Ecto neural progenitor cell (in vitro differentiated cells): Measurements from ENCODE around the gene COMMD4.
"Not testable (repeated sequence)": the region's sequence is repeated elsewhere in the genome, so short reads cannot be mapped to it uniquely, and the experiment has no call there.

Experiments
- DNase-seq: peaks from one replicate; pipeline ENCODE4 v3.0.0-alpha.2; 2018; ENCODE audit warnings: low spot score

COMMD4 gene

DNA sequence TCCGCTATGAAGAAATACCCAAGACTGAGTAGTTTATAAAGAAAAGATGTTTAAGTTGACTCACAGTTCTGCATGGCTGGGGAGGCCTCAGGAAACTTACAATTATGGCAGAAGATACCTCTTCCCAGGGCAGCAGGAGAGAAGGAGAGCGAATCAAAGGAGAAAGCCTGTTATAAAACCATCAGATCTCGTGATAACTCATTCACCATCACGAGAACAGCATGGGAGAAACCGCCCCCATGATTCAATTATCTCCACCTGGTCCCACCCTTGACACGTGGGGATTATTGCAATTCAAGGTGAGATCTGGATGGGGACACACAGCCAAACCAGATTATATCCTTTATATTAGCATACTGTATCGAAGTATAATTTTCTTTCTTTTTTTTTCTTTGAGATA is 3.8 kb upstream of the COMMD4 start:
- not testable (repeated sequence) for DNase-seq

DNA sequence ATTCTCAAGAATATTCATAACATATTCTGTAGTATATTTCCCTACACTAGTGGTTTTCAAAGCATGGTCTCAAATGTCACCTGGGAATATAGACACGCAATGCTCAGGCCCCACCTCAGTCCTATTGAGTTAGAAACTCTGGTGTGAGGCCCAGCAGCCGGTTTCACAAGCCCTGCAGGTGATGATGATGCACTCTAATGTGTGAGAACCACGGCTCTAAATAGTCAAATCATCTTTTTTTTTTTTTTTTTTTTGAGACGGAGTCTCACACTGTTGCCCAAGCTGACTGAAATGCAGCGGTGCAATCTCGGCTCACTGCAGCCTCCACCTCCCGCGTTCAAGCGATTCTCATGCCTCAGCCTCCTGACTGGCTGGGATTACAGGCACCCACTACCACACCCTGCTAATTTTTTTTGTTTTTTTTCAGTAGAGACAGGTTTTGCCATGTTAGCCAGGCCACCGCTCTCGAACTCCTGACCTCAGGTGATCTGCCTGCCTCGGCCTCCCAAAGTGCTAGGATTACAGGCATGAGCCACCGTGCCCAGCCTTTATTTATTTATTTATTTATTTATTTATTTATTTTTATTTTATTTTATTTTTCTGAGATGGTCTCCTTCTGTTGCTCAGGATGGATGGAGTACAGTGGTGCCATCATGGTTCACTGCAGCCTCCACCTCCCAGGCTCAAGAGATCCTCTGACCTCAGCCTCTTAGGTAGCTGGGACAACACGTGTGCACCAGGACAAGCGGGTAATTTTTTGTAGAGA is 2.0 kb upstream of the COMMD4 start:
- not testable (repeated sequence) for DNase-seq

DNA sequence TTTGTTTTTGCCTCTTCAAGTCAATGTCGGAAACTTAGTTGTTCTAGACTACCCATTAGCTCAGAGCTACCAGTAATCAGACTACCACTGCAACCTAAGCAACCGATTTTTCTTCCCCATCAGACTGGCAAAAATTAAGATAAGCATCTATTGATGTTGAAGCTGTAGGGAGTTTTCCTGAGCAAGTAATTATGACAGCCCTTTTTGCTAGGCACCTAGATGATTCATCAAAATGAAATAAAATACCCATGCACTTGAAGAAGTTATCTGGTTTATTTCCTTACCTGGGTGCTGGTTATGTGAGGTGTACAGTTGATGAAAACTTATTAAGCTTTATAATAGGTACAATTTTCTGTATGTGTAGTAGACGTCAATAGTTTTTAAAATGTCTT is 554 bp upstream of the COMMD4 start:
- DNase-seq, result no peak

DNA sequence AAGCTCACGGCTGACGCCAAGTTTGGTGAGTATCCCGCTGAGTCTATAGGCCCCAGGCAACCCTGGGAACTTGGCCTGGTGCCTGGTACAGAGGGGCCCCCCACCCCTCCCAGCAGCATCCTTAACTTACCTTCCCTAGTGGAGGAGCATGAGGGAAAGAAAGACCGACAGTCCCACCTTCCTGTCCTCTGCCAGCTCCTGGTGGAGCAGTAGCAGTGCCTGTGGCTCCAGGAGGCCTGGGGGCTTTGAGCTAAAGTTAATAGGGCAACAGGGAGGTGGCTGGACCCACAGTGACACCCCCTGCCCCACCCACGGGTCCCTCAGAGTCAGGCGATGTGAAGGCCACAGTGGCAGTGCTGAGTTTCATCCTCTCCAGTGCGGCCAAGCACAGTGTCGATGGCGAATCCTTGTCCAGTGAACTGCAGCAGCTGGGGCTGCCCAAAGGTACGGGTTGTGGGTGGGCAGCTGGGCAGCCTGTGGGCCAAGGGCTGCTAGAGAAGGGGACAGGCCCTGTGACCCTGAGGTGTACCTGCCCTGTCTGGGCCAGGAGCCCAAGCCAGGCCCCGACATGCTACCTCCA is 2.9 kb downstream of the COMMD4 start:
- no peak for DNase-seq

DNA sequence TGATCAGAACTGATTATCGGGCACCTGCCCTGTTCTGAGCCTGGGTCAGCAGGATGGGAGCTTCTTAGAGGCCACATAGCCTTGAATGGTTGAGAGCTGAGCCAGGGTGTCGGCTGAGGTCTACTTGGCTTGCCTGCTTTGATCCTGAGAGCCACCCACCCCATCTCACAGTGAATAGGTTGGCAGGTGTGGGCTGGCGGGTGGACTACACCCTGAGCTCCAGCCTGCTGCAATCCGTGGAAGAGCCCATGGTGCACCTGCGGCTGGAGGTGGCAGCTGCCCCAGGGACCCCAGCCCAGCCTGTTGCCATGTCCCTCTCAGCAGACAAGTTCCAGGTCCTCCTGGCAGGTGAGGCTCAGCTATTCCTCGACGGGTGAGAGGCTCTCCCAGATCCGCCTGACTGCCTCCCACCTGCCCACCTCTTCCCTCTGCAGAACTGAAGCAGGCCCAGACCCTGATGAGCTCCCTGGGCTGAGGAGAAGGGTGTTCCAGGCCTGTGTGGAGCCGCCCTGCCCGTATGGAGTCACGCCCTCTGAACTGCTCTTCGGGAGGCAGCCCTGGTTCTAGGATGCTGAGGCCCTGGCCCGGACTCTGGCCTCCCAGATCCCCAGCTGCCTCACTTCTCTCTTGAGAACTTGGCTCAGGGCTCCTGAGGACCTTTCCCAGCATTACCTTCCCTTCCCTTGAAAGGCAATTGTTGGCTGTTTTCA is 3.8 kb downstream of the COMMD4 start:
- no peak for DNase-seq

DNA sequence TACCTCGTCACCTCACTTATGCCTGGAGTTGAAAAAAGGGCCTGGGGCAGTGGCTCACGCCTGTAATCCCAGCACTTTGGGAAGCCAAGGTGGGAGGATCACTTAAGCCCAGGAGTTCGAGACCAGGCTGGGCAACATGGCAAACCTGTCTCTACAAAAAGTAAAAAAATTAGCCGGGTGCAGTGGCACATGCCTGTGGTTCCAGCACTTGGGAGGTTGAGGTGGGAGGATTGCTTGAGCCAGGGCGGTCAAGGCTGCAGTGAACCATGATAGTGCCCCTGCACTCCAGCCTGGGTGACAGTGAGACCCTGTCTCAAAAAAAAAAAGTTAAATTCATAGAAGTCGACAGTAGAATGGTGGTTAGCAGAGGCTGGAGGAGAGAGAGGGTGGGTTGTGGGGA is 6.4 kb downstream of the COMMD4 start:
- no peak for DNase-seq

DNA sequence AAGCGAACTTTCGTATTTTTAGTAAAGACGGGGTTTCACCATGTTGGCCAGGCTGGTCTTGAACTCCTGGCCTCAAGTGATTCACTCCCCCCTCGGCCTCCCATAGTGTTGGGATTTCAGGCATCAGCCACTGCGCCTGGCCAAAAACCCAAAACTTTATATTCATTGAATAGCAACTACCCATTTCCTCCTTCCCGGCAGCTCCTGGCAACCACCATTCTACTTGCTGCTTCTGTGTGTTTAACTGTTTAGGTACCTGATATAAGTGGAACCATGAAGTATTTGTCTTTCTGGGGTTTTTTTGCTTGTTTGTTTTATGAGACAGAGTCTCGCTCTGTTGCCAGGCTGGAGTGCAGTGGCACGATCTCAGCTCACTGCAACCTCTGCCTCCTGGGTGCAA is 8.1 kb downstream of the COMMD4 start:
- DNase-seq, result not testable (repeated sequence)

DNA sequence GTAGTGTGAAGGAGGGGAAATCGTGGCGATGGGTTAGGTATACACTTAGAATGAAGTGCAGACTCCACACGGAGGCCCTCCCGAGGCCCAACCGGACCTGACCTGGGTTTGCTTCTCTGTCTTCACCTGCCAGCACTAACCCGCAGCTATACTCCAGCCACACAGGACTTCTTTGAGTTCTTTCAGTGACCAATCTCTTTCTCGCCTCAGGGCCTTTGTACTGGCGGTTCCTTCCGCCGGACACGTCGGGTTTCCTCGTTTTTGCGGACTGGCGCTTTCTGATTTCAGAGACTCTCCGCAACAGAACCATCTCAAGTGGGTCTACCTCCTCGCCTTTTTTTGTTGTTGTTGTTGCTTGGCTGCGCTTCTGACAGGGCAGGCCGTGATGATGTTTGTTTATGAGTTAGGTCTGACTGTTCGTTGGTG is 10.9 kb downstream of the COMMD4 start, which contains the start of gene NEIL1:
NEIL1 (plus strand) TSS at position 244 of the 426 bp plus-strand sequence. CDS start 1,867 bp downstream, outside the sequence.
- DNase-seq, result no peak

DNA sequence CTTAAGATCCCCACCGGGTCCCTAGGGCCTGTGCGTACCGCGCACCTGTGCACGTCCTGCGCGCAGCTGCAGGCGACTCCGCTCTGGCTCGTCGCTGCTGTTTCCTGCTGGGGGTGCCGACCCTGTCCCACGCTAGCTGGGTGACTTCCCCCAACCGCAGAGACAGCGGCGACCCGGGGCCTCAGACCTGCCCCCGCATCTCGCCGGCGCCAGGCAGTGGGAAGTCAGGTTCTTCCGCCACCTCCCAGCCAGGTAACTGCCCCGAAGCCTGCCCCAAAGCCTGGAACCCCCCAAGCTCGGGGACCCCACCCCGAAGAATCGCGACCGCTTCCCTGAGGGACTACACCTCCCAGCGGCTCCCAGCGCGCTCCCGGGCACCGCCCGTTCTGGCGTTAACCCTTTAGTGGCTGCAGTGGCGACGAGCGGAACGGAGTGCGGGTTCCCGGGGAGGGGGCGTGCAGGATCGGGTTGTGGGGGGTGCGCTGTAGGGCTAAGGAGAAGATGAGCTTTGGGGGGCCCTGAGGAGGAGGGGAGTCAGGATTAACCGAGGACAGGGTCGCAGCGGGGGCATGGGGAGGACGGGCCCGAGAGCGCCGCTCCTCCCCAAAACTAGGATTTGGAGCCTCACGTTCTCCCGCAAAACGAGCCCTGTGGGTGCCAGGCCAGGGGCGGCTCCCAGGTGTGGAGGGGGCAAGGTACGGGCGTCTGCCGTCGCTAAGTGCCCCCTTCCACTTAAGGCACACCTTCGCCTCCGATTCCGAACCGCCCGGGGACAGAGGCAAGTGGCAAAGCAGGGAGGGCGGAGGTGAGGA is 11.6 kb downstream of the COMMD4 start:
- peak; percentile 76 for DNase-seq

DNA sequence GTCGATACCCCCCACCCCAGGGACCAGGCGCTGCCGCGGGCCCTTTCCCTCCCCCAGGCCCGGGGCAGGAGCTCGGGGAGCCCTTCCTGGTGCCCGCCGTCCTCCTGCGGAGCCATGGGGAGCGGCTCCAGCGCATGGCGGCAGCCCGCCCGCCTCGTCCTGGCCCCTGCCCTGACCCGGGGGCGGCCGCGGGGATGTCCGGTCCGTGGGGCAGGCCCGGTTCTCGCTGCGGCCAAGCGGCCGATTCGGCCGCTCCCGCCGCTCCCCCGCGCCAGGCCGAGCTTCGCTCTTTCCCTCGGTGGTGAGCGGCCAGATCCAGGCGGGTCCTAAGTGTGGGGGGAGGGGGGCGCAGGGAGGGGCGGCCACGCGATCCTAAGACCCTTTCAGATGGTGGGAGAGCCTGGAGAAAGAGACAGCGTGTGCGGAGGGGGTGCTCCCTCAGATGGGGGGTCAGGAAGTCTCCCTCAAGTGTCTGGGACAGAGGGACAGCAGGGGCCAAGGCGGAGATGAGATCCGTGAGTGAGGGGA is 12.2 kb downstream of the COMMD4 start:
- peak; percentile 59 for DNase-seq

DNA sequence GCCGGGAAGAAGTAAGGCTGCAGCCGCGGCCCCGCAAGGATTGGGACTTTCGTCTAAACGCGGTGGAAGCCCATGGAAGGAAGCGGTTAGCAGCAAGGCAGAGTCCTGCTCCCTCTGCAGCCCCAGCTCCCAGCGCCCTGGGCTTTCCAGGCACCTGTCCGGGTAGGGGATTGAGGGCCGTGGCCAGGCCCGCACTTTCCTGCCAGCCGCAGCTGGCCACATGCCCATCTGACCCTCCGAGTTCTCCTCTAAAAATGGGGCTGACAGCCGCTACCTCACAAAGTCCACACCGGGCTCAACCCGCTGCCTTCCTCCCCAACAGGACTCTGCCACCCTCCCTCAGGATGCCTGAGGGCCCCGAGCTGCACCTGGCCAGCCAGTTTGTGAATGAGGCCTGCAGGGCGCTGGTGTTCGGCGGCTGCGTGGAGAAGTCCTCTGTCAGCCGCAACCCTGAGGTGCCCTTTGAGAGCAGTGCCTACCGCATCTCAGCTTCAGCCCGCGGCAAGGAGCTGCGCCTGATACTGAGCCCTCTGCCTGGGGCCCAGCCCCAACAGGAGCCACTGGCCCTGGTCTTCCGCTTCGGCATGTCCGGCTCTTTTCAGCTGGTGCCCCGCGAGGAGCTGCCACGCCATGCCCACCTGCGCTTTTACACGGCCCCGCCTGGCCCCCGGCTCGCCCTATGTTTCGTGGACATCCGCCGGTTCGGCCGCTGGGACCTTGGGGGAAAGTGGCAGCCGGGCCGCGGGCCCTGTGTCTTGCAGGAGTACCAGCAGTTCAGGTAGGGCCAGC is 12.9 kb downstream of the COMMD4 start:
- peak; percentile 60 for DNase-seq

DNA sequence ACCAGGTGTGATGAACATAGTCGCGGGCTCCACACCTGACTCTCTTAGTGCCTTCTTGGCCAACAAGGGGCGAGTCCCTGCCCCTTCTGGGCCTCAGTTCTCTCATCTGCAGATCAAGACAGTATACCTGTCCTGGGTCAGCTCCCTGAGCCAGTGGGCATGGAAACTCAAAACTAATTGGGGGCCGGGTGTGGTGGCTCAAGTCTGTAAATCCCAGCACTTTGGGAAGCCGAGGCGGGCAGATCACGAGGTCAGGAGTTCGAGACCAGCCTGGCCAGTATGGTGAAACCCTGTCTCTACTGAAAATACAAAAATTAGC is 13.4 kb downstream of the COMMD4 start:
- not testable (repeated sequence) for DNase-seq

DNA sequence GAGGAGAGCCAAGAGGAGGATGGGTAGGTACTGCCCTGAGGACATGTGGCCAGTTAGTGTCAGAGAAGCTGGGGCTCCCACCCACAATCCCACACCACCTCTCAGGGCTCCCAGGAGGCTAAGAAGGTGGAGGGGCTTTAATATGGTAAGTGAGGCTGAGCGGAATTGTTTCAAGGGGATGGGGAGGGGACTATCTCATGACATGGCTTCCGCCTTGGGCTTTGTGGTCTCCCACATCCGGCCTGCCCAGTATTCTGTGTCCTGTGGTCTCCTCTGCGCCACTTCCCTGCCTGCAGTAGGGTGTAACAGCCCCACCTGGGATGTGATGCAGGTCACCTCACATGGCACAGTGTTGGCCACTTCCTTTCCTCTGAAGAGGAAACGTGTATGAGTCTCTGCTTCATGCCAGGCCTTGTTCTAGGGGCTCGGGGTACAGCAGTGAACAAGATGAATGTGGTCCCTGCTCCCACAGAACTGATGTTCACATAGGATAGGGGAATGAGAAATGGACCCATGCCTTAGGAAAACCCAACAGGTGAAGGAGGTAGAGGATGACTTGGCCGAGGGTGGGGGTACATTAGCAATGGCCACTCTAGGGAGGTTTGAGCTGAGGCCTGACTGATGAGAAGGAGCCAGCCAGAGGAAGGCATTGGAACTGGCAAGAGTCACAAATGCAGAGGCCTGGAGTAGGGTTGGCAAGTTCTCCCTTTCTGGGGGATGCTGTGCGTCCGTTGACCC is 14.2 kb downstream of the COMMD4 start:
- DNase-seq, result peak; percentile 38

DNA sequence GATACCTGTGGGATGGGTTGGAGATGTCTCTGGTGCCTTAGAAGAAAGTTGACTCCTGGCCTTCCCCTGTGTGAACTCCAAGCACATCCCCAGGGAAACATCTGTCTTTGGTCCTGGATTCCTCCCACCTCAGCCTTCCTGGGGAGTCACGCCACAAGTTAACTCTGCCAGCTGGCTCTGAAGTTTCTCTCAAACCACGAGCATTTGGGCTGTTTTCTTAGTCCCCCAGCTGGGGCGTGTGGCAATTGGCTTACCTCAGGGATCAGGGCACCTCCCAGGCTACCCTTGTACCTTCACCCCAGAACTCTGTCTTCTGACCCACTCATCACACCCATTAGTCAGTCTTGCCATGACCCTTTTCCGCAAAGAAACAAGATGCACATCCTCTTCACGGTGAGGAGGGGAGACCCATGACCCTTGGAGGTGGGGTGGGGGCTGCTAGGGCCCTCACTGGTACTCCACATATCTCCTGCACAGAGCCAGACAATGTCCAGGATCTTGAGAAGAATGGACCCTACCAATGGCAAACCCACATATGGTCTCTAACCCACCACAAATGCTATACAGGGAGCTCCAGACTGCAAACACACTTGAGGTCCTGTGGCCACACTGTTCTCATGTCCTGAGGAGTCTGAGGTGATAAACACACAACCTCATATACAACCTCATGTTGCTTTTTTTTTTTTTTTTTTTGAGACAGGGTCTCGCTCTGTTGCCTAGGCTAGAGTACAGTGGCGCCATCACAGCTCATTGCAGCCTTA is 14.9 kb downstream of the COMMD4 start:
- DNase-seq, result no peak

DNA sequence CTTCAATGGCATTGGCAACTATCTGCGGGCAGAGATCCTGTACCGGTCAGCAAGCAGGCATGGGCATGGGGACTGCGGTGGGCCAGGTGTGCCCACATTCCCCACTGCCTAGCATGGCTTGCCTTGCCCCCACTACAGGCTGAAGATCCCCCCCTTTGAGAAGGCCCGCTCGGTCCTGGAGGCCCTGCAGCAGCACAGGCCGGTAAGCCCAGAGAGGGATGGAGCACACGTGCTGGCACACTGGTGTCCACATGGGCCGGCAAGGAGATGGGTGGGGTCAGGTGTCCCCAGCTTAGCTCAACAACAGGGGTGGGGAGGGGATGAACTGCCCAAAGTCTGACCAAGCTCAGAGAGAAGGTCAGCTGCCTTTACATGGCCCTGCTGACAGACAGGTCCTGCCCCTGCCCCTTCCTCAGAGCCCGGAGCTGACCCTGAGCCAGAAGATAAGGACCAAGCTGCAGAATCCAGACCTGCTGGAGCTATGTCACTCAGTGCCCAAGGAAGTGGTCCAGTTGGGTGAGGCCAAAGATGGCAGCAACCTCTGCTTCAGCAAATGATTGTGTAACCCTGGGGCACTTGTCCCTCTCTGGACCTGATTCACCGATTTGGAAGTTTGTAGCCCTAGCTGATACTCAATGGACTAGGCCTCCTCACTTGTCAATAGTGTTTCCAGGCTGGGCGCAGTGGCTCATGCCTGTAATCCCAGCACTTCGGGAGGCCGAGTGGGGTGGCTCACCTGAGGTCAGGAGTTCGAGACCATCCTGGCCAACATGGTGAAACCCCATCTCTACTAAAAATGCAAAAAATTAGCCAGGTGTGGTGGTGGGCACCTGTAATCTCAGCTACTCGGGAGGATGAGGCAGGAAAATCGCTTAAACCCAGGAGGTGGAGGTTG is 16.6 kb downstream of the COMMD4 start:
- DNase-seq, result no peak

DNA sequence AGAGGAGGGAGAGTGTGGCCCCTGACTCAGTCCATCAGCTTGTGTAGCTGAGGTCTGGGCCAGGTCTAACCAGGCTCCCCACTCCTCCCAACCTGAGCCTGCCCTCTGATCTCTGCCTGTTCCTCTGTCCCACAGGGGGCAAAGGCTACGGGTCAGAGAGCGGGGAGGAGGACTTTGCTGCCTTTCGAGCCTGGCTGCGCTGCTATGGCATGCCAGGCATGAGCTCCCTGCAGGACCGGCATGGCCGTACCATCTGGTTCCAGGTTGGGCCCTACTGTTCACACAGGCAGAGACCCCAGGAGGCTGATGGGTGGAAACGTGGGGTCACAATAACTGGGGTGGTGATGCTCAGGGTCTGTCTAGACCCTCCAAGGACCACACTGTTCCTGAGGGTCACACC is 17.7 kb downstream of the COMMD4 start:
- DNase-seq, result no peak

DNA sequence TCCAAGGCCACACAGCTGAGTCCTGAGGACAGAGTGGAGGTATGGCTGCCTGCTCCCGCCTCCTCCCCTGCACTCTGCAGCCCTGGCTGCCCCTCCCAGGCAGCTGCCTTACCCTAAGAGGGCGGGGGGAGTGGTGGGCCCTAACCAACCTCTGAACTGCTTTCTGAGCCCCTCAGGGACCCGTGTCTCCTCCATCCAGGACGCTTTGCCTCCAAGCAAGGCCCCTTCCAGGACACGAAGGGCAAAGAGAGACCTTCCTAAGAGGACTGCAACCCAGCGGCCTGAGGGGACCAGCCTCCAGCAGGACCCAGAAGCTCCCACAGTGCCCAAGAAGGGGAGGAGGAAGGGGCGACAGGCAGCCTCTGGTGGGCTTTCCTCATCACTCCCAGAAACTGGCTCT is 18.6 kb downstream of the COMMD4 start:
- no peak for DNase-seq

DNA sequence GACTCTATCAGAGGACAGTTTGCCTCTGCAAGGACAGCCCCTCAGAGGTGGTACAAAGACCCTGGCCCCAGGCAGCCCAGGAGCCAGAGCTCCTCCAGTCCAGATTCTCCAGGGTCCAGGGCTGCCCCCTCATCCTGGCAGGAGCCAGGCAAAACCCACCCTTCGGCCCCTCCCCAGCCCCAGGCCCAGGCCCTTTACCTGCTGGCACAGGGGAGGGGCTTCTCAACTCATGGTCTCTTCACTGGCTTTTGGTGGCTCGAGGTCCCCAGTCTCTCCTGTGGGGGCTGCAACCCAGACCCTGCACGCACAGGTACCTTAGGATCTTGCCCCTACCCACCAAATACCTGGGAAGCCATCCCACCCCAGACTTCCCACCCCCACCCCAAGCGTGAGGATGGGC is 19.5 kb downstream of the COMMD4 start:
- DNase-seq, result no peak

DNA sequence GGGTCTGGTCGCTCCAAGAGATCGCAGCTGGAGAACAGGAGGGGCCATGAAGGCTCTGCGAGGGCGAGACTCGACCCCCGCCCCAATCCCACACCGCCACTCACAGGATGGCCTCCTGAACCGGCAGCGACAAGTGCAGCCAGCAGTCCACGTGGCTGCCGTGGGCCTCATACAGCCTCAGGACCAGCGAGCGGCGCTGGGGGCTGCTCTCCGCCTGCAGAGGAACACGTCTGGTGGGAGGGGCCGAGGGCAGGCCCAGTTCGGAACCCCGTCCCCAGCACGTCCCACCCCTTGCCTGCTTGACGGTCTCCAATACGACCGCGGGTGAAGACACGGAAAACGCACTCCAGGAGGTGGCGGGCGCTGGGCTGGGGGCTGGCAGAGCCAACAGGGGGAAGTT is 20.1 kb downstream of the COMMD4 start:
- DNase-seq, result no peak
